Measurements from ENCODE around the gene CACNA1C.

GRCh38 chr12:2582631-2583030, 529.8 kb downstream of the CACNA1C start:
- TF ChIP-seq POLR2A (IDR thresholded peaks at IDR 0.05) (no peak), CTCF (IDR thresholded peaks at IDR 0.05) (no peak)
